Measurements from ENCODE around the gene LGI4.

The LGI4 gene

DNA sequence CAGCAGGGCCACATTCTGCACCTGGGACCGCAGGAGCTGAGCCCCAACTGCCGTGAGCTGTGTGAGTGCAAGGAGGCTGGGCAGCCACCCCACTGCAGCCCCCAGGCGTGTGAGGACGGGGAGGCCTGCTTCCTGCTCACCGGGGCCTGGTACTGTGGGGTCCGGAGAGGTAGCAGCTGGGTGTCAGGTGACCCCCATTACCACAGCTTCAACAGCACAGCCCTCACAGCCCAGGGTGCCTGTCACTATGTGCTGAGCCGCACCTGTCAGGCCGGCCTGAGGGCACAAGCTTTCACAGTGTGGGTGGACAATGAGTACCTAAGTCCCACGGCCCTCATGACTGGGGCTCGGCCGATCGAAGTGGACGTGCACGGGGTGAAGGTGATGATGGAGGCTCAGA lies 55.0 kb downstream of the LGI4 start:
- H3F3A ChIP-seq (ENCODE audit: insufficient read depth), result no peaks in the 10 kb centered on the region
- H3K9me2 ChIP-seq (replicated peaks; ENCODE audit: insufficient read depth, low read length), result no peaks in the 10 kb centered on the region
- no peak overlapping the region for H2AFZ ChIP-seq (ENCODE audit: low read depth, low read length, severe bottlenecking)
- H3K4me2 ChIP-seq (ENCODE audit: low read depth, low read length, poor library complexity, severe bottlenecking), result no peak overlapping the region
- H3K27me3 ChIP-seq (ENCODE audit: low read length), result no peaks in the 10 kb centered on the region
- no peak overlapping the region for H3K27ac ChIP-seq (ENCODE audit: low read depth, low read length)
- H3K9ac ChIP-seq (ENCODE audit: low read length), result no peak overlapping the region
- TF ChIP-seq EZH2phosphoT487 (conservative IDR thresholded peaks at IDR 0.05; ENCODE audit: low read length), result no peak
- TF ChIP-seq, protein P1, sequence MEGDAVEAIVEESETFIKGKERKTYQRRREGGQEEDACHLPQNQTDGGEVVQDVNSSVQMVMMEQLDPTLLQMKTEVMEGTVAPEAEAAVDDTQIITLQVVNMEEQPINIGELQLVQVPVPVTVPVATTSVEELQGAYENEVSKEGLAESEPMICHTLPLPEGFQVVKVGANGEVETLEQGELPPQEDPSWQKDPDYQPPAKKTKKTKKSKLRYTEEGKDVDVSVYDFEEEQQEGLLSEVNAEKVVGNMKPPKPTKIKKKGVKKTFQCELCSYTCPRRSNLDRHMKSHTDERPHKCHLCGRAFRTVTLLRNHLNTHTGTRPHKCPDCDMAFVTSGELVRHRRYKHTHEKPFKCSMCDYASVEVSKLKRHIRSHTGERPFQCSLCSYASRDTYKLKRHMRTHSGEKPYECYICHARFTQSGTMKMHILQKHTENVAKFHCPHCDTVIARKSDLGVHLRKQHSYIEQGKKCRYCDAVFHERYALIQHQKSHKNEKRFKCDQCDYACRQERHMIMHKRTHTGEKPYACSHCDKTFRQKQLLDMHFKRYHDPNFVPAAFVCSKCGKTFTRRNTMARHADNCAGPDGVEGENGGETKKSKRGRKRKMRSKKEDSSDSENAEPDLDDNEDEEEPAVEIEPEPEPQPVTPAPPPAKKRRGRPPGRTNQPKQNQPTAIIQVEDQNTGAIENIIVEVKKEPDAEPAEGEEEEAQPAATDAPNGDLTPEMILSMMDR (IDR thresholded peaks at IDR 0.05; ENCODE audit: insufficient read depth, low read length, poor library complexity, severe bottlenecking), result no peak
- no peaks in the 10 kb centered on the region for H3K9me3 ChIP-seq (ENCODE audit: insufficient read depth, low read length)
- H4K20me1 ChIP-seq (ENCODE audit: low read depth, low read length), result no peaks in the 10 kb centered on the region
- no peaks in the 10 kb centered on the region for H3K36me3 ChIP-seq (ENCODE audit: low read length)
- no peak overlapping the region for H3K4me3 ChIP-seq (ENCODE audit: insufficient read depth, low read length, poor library complexity, severe bottlenecking)
- H3K79me2 ChIP-seq (ENCODE audit: insufficient read depth, low read length), result no peaks in the 10 kb centered on the region

DNA sequence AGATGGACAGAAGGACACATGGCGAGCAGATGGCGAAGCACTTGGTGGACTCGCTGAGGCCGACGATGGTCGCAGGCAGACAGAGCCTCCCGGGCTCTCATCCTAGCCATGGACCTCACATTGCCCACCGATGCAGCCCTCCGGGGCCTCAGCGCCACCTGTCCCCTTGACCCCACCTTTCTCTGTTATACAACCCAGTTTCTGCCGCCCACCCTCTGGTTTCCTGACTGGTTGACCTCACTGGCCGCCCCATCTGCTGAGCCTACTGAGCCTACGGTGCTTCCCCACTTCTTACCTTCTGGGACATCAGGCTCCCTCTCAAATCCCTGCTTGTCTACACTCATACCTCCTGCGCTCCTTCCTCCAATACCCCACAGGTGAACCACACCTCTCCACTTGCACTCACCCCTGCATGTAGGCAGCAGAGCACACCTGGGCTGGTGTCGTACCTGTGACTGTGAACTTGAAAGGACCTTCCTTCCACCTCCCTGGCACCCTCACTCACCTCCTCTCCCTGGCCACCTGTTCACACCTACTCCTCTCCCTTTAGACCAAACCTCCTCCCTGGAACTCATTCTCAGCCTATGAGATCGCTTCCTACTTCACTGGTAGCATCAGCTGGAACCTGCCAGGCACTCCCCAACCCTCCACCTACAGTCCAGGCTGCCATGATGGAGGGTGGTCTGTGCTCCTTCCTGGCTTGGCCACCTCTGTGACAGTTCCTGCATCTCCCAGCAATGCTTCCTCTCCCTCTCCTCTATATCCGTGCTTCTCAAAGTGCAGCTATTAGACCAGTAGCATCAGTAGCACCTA lies 57.2 kb downstream of the LGI4 start:
- no peaks in the 10 kb centered on the region for H3K27me3 ChIP-seq (ENCODE audit: low read length)
- H3K36me3 ChIP-seq (ENCODE audit: low read length), result no peaks in the 10 kb centered on the region
- no peaks in the 10 kb centered on the region for H3K79me2 ChIP-seq (ENCODE audit: insufficient read depth, low read length)
- H2AFZ ChIP-seq (ENCODE audit: low read depth, low read length, severe bottlenecking), result no peak overlapping the region
- H3K4me3 ChIP-seq (ENCODE audit: insufficient read depth, low read length, poor library complexity, severe bottlenecking), result no peak overlapping the region
- H3K9me3 ChIP-seq (ENCODE audit: insufficient read depth, low read length), result no peaks in the 10 kb centered on the region
- H3K27ac ChIP-seq (ENCODE audit: low read depth, low read length), result no peak overlapping the region
- no peak overlapping the region for H3K4me2 ChIP-seq (ENCODE audit: low read depth, low read length, poor library complexity, severe bottlenecking)
- H3K9ac ChIP-seq (ENCODE audit: low read length), result no peak overlapping the region
- H3K9me2 ChIP-seq (replicated peaks; ENCODE audit: insufficient read depth, low read length), result no peaks in the 10 kb centered on the region
- TF ChIP-seq EZH2phosphoT487 (conservative IDR thresholded peaks at IDR 0.05; ENCODE audit: low read length), result no peak
- TF ChIP-seq, protein P1 (IDR thresholded peaks at IDR 0.05; ENCODE audit: insufficient read depth, low read length, poor library complexity, severe bottlenecking), result no peak
- no peaks in the 10 kb centered on the region for H3F3A ChIP-seq (ENCODE audit: insufficient read depth)
- H4K20me1 ChIP-seq (ENCODE audit: low read depth, low read length), result no peaks in the 10 kb centered on the region

DNA sequence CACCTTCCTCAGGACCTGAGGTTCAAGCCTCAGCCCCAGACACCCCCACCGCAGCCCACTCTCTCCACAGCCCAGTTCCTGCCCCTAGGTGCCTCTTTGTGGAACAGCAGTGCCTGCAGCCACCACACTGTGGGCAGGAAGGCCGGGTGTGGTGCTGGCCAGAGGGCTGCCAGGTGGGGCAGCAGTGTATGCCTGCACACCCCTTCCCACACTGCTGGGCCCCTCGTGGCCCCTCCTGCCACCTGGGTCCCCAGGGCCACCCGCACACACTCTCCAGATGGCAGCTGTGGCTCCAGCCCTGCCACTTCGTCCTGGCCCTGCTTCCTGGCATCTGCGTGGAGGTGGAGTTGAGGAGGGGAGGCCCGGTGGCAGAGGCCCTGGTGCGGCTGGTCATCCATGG lies 58.2 kb downstream of the LGI4 start:
- no peaks in the 10 kb centered on the region for H3K79me2 ChIP-seq (ENCODE audit: insufficient read depth, low read length)
- H4K20me1 ChIP-seq (ENCODE audit: low read depth, low read length), result no peaks in the 10 kb centered on the region
- no peak overlapping the region for H3K4me2 ChIP-seq (ENCODE audit: low read depth, low read length, poor library complexity, severe bottlenecking)
- no peak overlapping the region for H3K9ac ChIP-seq (ENCODE audit: low read length)
- H3F3A ChIP-seq (ENCODE audit: insufficient read depth), result no peaks in the 10 kb centered on the region
- H3K9me3 ChIP-seq (ENCODE audit: insufficient read depth, low read length), result no peaks in the 10 kb centered on the region
- no peaks in the 10 kb centered on the region for H3K36me3 ChIP-seq (ENCODE audit: low read length)
- no peak overlapping the region for H3K4me3 ChIP-seq (ENCODE audit: insufficient read depth, low read length, poor library complexity, severe bottlenecking)
- H2AFZ ChIP-seq (ENCODE audit: low read depth, low read length, severe bottlenecking), result no peak overlapping the region
- H3K27ac ChIP-seq (ENCODE audit: low read depth, low read length), result no peak overlapping the region
- H3K9me2 ChIP-seq (replicated peaks; ENCODE audit: insufficient read depth, low read length), result no peaks in the 10 kb centered on the region
- TF ChIP-seq EZH2phosphoT487 (conservative IDR thresholded peaks at IDR 0.05; ENCODE audit: low read length), result no peak
- TF ChIP-seq, protein P1 (IDR thresholded peaks at IDR 0.05; ENCODE audit: insufficient read depth, low read length, poor library complexity, severe bottlenecking), result no peak
- no peaks in the 10 kb centered on the region for H3K27me3 ChIP-seq (ENCODE audit: low read length)
